HG03066 (cell line): ENCODE results near the gene RHCG.

Experiments used
- ATAC-seq: cut with Tn5 transposase; IDR thresholded peaks from one replicate; pipeline ENCODE4 v1.9.1; 2021; ENCODE audit warnings: low read depth; ENCODE audit not compliant: unreplicated experiment

Gene RHCG

DNA sequence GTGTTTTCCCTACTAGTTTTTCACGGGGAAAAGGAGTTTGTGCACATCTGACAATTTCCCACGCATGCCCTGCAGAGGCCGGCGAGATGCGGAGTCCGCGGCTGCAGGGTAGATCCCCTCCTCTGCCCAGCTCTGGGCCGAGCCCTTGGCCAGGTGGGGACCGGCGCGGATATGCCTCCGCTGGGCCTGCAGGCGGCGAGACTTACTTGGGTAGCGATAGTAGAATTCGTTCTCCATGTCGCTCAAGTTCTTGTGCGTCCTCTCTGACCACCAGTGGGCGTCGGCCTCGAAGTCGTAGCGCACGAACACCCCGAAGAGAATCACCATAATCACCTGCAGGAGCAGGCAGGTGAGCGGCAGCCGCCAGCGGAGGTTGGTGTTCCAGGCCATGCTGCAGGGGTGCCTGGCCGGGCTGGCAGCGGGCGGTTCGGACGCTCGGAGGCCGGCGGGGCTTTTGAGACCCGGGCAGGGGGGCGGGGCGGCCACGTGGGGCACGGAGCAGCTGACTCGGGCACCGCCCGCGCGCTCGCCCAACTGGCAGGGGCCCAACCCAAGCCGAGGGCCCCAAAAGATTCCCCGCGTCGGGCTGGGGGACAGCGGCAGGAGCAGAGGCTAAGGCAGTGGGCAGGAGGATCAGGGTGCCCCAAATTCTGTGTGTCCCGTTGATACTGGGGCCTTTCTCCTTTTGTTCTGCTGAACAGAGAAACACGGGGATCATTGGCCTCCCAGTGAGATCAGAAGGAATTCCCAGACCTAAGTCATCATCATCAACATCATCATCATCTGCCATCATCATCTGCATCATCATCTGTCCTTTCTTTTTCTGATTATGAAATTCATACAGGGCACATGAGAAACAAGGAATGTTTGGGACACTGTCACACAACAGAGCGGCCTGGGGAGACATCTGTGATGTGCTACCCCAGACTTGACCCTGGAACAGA is at the start of gene RHCG:
RHCG (minus strand) TSS at position 429 of the 944 bp plus-strand sequence; CDS start at position 390, 39 bp downstream.
- no peak for ATAC-seq

DNA sequence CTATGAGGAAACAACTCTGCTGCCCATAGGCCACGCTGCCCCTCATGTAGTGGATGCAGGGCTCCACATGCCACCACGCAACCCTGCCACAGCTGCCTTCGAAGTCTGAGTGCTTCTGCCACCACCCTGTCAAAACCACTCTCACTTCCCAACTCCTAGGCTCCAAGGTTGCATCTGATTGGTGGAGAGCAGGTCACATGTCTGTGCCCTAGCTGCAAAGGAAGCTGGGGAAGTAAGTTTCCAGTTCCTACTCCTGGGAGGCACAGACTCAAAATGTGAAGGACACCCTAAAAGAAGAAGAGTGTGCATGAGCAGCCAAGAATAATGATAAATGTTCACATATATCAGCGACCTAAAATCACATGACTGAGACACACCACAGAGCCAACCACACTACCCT is 47.0 kb upstream of the RHCG start:
- ATAC-seq, result no peak

DNA sequence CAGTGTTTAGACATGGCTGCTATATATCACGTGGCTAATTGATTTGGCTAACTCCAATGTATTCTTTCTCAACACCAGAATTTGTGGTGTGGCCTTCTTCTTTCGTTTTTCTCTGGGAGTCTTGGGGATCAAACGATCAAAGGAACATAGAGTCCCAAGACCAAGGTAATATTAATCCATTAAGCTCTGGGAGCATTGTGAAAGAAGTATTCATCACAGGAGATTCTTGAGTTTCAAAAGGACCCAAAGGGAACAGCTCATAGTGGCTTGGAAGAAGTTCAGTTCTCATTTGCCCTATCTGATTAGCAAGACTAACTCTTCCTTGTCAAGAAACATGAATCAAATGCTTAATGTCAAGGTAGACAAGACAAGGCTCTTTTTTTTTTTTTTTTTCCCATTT is 46.0 kb upstream of the RHCG start:
- ATAC-seq, result no peak

DNA sequence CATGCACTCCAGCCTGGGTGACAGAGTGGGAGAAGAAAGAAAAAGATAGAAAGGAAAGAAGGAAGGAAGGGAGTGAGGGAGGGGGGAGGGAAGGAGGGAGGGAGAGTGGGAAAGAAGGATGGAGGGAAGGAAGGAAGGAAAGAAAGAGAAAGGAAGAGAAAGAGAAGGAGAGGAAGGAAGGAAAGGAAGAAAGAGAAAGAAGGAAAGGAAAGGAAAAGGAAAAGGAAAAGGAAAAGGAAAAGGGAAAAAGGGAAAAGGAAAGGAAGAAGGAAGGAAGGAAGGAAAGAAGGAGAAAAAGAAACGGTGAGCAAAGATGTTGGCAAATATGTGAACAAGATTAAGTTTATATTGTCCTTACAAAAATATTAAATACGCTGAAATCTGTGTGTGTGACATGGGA is 42.6 kb upstream of the RHCG start:
- ATAC-seq, result no peak

DNA sequence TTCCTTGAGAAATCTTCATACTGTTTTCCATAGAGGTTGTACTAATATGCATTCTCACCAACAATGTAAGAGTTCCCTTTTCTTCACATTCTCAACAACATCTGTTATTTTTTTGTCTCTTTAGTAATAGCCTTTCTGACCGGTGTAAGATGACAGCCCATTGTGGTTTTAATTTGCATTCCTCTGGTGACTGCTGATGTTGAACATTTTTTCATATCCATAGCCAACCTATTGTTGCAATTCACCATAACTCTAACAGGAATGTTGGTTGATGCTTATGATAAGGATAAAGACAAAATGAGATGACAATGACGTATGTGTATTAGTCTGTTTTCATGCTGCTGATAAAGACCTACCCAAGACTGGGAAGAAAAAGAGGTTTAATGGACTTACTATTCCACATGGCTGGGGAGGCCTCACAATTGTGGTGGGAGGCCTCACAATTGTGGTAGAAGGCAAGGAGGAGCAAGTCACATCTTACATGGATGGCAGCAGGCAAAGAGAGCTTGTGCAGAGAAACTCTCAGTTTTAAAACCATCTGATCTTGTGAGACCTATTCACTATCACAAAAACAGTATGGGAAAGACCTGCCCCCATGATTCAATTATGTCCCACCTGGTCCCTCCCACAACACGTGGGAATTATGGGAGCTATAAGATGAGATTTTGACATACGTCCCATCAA is 37.6 kb upstream of the RHCG start:
- no peak for ATAC-seq

DNA sequence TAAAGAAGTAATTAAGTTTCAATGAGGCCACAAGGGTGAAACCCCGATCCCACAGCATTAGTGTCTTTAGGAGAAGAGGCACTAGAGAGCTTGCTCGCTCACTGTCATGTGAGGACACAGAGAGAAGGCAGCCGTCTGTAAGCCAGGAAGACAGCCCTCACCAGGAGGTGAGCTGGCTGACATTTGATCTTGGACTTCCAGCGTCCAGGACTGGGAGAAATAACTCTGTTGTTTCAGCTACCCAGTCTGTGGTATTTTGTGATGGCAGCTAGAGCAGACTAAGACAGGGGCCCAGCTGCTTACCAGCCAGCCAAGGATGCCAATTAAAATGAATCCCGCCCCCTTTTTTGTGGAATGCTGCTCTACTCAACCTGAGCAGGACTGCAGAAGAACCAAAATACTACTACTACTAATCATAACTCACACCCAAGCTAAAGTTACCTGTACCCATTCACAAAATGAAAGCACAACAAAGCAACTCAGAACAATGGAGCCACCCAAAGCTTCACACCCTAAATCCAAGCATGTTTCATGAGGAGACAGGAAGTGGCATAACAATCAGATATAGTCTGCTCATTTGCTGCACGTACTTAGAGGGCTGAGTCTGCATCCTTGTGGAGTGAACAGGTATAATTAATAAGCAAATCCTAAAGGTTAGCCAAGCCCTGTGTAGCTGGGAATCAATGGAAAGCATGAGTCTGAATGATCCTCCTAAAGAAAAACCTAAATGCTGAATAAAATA is 35.6 kb upstream of the RHCG start:
- no peak for ATAC-seq

DNA sequence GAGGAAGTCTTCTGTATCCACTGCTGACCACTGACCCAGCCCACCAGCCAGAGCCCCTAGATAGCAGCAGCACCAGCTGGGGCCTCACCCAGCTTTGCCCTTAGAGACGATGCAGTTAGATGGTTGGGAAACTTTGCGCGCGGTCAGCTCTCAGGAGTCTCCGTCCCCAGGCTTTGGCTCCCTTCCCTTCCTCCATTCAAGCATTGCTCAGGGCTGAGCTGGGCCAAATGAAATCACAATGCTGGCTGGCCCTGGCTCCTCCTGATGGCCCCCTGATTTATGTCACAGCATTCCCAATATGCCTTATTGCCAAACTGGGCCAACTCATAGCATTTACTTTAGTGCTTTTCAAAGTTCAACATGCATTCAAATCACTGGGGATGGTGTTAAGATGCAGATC is 34.6 kb upstream of the RHCG start:
- no peak for ATAC-seq

DNA sequence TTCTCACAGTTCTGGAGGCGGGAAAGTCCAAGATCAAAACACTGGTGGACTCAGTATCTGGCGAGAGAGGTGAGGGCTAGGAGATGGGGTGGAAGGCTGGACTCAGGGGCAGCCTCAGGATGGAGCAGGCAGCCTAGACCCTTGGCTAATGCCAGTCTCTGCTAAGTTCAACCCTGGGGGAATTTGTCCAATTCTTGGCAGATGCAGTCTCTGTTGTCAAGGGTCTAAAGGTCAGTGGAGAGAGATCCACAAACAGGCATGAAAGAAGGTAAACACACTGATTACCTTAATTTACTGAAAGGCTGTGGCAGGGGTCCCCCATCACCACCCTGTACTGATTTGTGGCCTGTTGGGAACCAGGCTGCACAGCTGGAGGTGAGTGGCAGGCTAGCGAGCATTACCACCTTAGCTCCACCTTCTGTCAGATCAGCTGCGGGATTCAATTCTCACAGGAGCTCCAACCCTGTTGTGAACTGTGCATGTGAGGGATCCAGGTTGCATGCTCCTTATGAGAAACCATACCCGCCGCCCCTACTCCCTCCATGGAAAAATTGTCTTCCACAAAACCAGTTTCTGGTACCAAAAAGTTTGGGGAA is 32.5 kb upstream of the RHCG start:
- no peak for ATAC-seq

DNA sequence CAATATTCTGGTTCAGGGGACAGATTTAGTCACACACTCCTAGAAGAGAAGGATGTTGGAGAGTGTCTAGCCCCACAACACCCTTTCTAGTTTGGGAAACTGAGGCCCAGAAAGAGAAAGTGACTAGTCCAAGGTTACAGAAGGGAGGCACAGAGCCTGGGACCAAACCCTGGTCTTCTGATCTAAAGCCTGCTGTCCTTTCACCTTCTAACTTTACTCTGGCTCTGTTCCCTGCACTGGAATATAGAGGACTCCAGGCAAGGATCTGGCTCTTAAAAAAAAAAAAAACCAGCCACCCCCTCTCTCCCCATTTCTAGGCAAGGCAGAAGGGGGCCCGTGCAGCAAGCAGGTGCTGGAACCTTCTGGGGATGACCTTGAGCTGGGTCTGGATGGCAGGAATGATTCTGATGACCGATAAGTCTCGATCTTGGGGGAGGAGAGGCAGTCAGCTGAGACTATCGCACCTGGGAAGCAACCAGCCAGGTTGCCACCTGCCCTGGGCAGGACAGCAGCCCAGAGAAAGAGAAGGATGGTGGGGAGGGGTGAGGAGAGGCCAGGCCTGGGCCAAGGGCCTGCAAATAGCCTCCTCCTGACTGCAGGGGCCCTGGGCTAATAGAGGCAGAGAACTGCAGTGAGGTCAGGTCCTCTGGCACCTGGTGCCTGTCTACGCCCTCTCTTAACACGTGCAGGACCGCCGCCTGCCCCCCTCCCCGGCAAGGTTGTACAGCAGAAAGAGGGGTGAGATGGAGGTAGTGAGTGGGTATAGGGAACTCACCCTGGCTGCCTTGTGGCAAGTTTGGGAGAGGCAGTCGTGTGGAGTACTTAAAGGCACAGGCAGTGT is 30.4 kb upstream of the RHCG start:
- ATAC-seq, result no peak

DNA sequence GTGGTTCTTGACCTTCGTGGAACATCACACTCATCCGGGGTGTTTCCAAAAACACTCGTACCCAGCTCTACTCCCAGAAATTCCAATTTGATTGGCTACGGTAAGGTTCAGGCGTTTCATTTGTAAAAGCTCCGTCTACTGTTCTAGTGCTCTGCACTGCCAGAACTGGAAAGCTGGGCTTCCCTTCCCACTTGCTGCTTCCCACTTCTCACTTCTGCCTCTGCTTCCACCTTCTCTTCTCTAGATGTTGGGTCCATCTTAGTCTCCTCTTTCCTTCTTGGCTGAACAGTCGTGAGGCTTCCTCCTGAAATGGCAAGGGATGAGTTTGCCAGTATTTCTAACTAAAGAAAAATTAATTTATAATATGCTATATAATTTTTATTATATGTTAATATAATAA is 29.8 kb upstream of the RHCG start:
- ATAC-seq, result no peak

DNA sequence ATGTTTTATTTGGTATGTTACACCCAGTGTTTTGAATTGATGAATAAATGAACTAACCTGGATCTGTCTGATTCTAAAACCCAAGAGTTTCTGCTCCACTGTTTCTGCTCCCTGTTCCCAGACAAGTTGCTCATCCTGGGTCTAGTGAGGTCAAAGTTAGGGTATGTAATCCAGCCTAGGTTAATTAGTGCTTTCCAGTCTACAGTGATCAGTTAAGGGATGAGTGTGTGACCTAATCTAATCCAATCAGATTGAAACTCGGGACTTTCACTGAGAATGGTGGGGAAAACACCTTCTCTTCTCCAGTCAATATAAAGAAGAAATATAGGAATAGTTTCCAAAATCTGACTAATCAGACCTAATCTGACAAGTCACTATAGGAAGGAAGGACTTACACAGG is 27.8 kb upstream of the RHCG start:
- no peak for ATAC-seq

DNA sequence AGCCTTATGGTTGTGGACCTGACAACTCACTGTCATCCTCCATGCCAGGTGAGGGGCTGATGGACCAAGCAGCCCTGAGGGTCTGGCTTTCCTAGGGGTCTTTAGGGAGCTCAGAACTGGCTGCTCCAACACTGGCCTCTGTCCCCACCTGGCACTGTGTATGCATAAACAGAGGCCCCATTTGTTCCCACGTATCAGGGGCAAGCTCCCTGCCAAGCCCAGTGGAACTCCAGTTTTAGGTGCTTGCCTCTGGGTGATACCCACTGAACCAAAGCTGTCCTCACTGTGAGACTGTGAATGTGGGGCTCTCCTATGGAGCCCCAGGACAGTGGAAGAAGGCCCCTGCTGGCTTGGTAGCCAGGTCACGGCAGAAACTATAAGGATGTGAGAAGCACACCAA is 26.7 kb upstream of the RHCG start:
- no peak for ATAC-seq

DNA sequence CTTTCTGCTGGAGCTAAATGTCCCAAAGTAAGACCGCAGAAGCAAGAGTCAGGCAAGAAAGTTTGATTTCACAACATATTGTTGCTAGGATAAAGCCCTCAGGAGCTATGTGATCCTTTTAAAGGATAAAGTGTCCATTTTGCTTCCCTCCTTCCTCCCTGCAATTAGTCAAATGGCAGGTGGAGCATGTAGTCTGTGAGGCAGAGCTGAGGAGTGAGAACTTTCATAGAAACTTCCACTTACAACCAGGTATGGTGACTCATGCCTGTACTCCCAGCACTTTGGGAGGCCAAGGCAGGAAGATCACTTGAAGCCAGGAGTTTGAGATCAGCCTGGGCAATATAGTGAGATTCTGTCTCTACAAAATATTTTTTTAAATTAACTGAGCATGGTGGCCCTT is 25.2 kb upstream of the RHCG start:
- ATAC-seq, result no peak

DNA sequence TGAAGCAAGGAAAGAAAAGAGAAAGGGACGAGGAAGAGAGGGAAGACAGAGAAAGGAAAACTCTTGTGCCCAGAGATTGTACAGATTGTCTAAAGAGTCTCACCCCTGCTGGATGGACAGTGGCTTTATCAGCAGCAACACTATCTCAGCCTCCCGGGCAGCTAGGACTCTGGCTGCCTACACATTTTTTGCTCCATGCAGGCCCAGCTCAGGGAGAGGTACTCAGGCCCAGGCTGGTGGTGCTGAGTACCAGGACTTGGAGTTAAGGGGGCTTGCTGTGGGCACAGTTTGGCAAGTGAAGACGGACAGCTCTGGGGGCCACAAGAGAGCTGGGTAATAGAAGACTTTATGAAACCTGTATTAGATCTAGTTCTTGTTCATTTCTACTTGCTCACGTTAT is 19.1 kb upstream of the RHCG start:
- ATAC-seq, result no peak

DNA sequence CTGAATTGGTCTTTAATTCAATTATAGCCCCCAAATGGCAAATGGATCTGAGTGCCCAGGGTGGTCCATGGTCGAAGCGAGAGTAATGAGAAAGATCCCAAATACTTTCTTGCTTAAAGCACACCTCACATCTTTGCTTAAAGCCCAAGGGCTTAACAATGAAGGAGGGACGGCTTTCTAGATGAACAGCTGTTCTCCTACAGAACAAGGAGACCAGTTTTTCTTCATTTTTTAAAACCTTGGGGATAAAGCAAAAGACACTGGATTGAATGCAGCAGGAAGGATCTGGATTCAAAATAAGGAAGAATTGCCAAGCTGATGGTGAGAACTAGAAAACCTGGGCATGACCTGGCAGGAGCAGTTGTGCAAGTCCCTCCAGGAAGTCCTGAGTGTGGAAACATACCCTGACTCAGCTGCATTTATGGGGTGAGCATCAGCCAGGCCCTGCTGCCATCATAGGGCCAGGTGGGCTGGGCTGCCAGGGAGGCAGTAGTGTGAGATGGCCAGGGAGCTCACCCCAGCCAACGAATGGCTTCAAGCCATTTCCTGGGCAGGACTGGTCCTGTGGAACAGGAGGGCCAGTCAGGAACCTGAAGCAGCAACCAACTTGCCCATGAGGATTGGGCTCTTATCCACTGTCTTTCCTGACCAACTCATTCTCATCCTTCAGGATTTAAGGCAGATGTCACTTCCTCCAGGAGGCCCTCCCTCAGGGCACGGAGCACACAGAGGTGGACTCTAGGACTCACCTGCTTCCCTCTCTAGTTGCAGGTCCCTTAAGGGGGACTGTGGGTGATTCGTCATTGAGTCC is 18.4 kb upstream of the RHCG start:
- no peak for ATAC-seq

DNA sequence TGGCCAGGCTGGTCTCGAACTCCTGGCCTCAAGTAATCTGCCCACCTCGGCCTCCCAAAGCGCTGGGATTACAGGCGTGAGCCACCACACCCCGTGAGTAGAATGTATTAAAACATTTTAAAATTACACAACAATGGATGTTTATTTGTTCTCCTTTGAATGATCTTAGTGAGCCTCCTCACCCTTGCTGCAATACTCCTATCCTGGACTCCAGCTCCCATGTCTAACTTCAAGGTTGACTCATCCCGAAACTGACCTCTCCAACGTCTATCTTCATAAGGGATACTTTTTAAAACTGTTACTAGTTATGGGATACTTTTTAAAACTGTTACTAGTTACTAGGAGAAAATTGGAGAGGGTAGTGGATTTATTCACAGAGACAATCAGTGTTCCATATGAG is 17.8 kb upstream of the RHCG start:
- no peak for ATAC-seq

DNA sequence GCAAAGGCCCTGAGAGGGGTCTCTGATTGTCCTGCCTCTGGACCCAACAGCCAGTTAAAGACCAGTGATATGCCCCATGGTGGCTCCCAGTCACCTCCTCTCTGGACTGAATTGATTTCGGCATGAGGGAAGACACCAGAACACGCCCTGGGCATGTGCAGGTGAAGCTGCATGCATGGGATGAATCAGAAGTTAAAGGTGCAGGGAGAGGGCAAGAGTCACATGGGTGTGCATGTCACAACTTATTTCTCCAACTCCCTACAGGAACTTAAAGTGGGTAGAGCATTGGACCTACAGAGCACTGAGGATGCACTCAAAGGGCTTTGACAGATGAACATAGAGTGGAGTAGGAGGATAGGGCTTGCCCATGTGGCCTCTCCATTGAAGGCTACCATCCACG is 16.9 kb upstream of the RHCG start:
- no peak for ATAC-seq

DNA sequence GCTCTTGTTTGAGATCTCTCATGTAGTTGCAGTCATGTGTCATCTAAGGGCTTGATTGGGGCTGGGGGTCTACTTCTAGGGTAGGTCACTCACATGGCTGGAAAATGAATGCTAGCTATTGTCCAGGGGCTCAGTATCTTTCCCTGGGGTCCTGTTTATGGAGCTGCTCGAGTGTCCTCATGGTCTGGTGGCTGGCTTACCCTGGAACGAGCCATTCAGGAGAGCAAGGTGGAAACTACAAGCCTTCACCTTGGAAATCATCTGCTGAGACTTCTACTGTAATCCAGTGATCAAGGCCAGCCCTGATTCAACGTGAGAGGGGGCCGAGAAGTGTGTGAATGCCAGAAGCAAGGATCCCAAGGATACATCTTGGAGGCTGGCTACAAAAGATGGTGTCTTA is 16.2 kb upstream of the RHCG start:
- ATAC-seq, result no peak

DNA sequence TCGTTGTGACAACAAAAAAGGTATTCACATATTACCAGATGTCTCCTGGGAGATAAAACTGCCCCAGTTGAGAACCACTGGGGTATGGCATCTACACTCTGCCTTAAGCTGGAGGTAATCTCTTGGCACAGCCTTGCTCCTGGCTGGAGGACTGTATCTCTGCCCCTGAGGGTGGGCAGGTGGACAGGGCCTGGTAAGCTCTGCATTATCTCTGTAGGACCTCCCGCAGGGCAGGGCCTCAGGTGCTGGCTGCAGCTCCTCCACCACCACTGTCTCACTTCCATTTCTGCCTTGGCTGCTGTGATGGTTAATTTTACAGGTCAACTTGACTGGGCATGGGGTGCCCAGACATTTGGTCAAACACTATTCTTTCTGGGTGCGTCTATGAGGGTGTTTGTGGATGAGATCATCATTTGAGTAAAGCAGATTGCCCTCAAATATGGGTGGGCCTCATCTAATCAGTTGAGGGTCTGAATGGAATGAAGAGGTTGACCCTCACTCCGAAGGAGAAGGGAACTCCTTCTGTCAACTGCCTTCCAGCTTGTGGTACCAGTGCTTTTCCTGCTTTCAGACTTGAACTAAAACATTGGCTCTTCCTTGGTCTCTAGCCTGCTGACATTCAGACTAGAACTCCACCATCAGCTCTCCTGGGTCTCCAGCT is 9.8 kb upstream of the RHCG start:
- no peak for ATAC-seq
